GM19467 (cell line): ENCODE data around the gene CELSR1.
"Not testable (repeated sequence)": the region's sequence is repeated elsewhere in the genome, so short reads cannot be mapped to it uniquely, and the experiment has no call there.

Experiments used
- ATAC-seq: cut with Tn5 transposase; IDR thresholded peaks from one replicate; pipeline ENCODE4 v1.9.1; 2021; ENCODE audit warnings: mild to moderate bottlenecking, moderate library complexity; ENCODE audit not compliant: unreplicated experiment

Gene CELSR1

DNA sequence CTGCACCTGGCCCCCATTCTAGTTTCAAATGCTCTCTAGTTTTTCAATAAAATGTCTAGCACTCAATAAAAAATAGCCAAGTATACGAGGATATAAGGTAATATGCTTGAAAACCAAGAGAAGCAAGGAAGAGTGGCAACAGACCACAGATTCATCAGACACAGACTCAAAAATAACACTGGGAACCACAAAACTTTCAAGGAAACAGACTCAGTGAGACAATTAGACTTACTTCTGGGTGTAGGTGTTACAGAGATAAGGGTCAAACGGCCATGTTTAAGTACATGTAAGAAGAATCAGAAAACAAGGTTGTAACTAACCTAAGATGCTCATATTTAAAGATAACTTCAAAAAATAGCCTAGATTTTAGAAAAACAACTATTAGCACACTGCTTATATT, 134.9 kb downstream of the CELSR1 start:
- no peak for ATAC-seq

DNA sequence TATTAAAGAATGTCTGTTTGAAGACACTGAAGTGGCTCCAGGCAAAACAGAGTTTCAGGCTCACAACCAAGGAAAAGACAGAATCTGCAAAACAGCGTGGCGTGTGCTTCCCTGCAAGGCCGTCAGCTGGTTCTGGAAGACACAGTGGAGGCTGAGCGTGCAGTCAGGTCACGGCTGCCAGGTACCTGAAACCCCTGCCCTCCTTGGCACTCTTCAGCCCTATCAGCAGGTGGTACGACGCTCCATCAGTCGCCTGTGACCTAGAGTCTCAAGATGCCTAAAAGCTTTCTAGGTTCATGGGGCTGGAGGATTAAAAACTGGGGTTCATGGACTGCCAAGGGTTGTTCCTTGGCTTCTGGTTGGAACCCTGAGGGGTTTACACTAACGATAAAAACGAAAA, 136.1 kb downstream of the CELSR1 start:
- no peak for ATAC-seq

GRCh38 chr22:46399251-46400024, 138.0 kb downstream of the CELSR1 start:
- no peak for ATAC-seq

- no peak for ATAC-seq
These were observed 139.5 kb downstream of the CELSR1 start for GRCh38 chr22:46397951-46398350.

GRCh38 chr22:46397514-46397913, 139.9 kb downstream of the CELSR1 start:
- no peak for ATAC-seq

DNA sequence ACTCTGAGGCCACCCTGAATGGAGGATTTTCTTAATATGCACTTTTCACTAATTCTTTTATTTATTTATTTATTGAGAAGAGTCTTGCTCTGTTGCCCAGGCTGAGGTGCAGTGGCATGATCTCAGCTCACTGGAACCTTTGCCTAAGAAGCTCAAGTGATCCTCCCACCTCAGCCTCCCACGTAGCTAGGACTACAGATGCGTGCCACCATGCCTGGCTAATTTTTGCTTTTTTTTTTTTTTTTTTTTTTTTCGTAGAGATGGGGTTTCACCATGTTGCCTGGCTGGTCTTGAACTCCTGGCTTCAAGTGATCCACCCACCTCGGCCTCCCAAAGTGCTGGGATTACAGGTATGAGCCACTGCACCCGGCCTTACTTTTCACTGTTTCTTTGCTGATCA, 140.4 kb downstream of the CELSR1 start:
- ATAC-seq = not testable (repeated sequence)

GRCh38 chr22:46395145-46395544, 142.3 kb downstream of the CELSR1 start:
- no peak for ATAC-seq

- ATAC-seq = no peak
These were observed 142.8 kb downstream of the CELSR1 start for GRCh38 chr22:46394622-46395021.

- no peak for ATAC-seq
These were observed 143.5 kb downstream of the CELSR1 start for GRCh38 chr22:46393873-46394272.

DNA sequence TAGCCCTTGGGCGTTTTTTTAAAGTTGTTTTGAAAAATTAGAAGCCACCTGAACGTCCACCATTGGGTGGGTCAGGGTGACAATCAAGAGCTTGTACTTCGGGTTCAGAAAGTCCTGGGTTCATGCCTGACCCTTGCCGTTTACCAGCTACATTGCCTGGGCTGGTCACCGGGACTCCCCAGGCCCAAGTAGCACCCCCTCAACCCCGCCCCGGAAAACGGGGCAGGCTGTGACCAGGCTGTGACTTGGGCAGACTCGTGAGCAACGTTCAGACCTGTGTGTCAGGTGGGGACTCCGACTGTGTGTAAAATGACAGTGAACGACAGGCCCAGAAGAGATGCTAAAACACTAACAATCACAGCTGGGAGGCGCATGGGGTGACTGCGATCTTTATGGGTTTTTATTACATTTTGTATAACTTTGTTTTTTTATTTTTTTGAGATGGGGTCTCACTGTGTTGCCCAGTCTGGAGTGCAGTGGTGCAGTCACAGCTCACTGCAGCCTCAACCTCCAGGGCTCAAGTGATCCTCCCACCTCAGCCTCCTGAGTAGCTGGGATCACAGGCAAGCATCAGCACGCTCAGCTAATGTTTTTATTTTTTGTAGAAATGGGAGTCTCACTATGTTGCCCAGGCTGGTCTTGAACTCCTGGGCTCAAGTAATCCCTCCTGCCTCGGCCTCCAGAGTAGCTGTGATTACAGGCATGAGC, 145.1 kb downstream of the CELSR1 start:
- ATAC-seq = no peak

GRCh38 chr22:46391486-46392136, 145.8 kb downstream of the CELSR1 start:
- ATAC-seq = no peak

GRCh38 chr22:46390652-46391301, 146.6 kb downstream of the CELSR1 start:
- no peak for ATAC-seq

- ATAC-seq = no peak
These were observed 147.2 kb downstream of the CELSR1 start for GRCh38 chr22:46390105-46390651.

DNA sequence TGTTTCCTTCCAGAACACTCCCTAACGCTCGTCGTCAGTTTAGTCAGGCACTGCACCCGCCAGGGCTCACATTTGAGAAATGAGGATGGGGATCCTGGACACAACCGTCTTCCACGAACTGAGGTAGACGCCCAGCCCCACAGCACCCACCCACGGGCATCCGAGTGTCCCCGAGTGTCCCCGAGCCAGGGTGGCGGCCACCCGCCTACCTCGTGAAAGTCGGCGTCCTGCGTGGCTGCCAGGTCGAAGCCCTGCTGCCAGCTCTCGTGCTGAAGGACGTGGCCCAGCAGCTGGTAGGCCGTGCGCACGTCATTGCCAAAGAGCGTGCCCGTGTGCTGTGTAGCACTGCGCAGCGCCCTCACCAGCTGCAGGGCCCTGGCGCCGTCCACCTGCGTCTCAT, 148.3 kb downstream of the CELSR1 start:
- no peak for ATAC-seq

DNA sequence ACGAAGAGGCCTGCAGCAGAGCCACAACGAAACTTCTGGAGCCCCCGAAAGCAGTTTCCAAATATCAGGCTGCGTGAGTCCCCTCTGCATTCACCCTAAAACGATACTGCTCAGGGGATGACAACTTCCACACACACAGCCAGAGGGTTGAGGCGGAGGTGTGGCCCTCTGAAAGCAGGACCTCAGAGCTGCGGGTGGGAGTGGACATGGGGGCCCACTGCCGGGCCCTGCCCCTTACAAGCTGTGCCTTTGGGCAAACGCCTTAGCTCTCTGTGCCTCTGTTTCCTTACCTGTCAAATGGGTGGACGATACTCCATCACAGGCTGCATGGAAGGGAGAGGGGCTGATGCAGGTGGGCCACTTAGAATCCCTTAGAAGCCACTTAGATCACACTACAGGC, 148.8 kb downstream of the CELSR1 start:
- ATAC-seq = no peak

GRCh38 chr22:46387748-46388147, 149.7 kb downstream of the CELSR1 start:
- no peak for ATAC-seq

GRCh38 chr22:46386312-46386711, 151.1 kb downstream of the CELSR1 start:
- no peak for ATAC-seq

GRCh38 chr22:46382524-46382923, 154.9 kb downstream of the CELSR1 start:
- ATAC-seq = no peak

- ATAC-seq = no peak
These were observed 155.7 kb downstream of the CELSR1 start for GRCh38 chr22:46381731-46382130.

DNA sequence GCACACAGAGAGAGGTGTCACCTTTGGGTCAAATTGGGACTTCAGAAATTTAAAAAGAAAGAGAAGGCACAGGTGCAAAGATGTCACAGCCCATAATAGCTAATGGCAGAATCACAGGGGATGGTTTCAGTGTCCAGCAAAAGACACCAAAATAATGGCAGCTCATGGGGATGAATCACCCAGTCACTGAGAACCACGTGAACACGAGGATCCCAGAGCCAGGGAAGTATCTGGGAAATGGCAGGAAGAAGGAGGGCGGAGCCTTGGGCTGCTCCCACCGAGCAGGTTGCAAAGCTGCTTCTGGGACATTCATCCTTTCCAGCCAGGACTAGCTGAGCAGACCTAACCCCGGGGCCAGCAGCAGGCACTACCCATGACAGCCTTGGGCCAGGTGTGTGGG, 156.3 kb downstream of the CELSR1 start:
- ATAC-seq = no peak

DNA sequence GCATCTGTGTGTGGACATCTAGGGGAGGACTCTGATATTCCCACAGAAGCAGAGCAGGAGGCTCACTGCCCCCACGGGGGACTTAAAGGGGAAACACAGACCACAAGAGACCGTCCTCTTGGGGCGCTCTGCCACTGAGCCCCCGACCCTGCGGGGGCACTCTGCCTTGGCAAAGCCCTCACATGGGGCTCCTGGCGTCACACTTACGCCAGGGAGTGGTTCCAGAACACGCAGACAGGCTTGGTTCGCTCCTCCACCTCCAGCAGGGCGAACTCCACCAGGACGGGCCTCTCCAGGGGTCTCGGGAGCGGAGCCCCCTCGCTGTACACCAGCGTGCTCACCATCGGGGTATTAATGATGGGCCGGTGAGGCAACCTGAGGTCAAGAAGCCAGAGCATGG, 156.8 kb downstream of the CELSR1 start:
- ATAC-seq = no peak
